ENCODE data around the gene TOMM40. TPM values are rescaled to one million over a fixed set of nuclear protein-coding genes. Genes with fewer than 3 reads are reported as not detected.
A peak's percentile ranks its signal among the peaks of the same experiment; 100 is the strongest.

Gene TOMM40
- total and polyA plus RNA-seq, 2 of the 13 experiments (the other 11 are each of a cell fraction or from before 2014, with no cell fraction given): 72.0 to 110 TPM

- TF ChIP-seq ZNF740 (CRISPR knock-in tag; IDR thresholded peaks at IDR 0.05) (no peak), HNRNPUL1 (IDR thresholded peaks at IDR 0.05; ENCODE audit: low read depth, low read length) (no peak), MTF1 (CRISPR knock-in tag; IDR thresholded peaks at IDR 0.05) (no peak), TBX3 (IDR thresholded peaks at IDR 0.05; ENCODE audit: borderline replicate concordance) (peak; percentile 49; the same call in 1 of the 2 replicates), IKZF5 (CRISPR knock-in tag; IDR thresholded peaks at IDR 0.05) (peak; percentile 67), CCAR2 (optimal IDR thresholded peaks at IDR 0.05; ENCODE audit: low read depth, low read length) (no peak), ARNTL (CRISPR knock-in tag; IDR thresholded peaks at IDR 0.05) (peak; percentile 0; the same call in 1 of the 2 replicates), PAXIP1 (CRISPR knock-in tag; conservative IDR thresholded peaks at IDR 0.05) (peak; percentile 49; the same call in 1 of the 2 replicates), ZNF713 (CRISPR knock-in tag; IDR thresholded peaks at IDR 0.05) (no peak), ZNF350 (CRISPR knock-in tag; IDR thresholded peaks at IDR 0.05; ENCODE audit: borderline replicate concordance, low read depth) (0 out of 2 replicates have a peak, but pooled peaks have one; percentile 66), NFIB (CRISPR knock-in tag; IDR thresholded peaks at IDR 0.05; ENCODE audit: borderline replicate concordance) (no peak), TAF1 (CRISPR knock-in tag; IDR thresholded peaks at IDR 0.05) (peak; percentile 79), CEBPG (CRISPR knock-in tag; IDR thresholded peaks at IDR 0.05) (peak; percentile 60), RFX3 (CRISPR knock-in tag; IDR thresholded peaks at IDR 0.05) (no peak), SMARCC2 (IDR thresholded peaks at IDR 0.05) (no peak), KAT8 (CRISPR knock-in tag; IDR thresholded peaks at IDR 0.05) (peak; percentile 94), SMC3 (IDR thresholded peaks at IDR 0.05; ENCODE audit: low read length) (peak; percentile 2; the same call in 1 of the 2 replicates), THAP9 (CRISPR knock-in tag; IDR thresholded peaks at IDR 0.05; ENCODE audit: borderline replicate concordance) (peak; percentile 100), TIGD3 (CRISPR knock-in tag; IDR thresholded peaks at IDR 0.05; ENCODE audit: borderline replicate concordance) (no peak), ZNF124 (CRISPR knock-in tag; IDR thresholded peaks at IDR 0.05) (no peak), POLR2G (IDR thresholded peaks at IDR 0.05; ENCODE audit: low read depth, low read length) (peak; percentile 87)
Measured at GRCh38 chr19:44890366-44891015, 563 bp upstream of the TOMM40 start (continued).

All from HepG2 (cell line).